ENCODE measurements around the gene EPB41L5.

The EPB41L5 gene

GRCh38 chr2:120228503-120228902 lies 215.6 kb downstream of the EPB41L5 start:
- DNase-seq (ENCODE audit: low read depth) = no peak
- H3K4me3 ChIP-seq (ENCODE audit: low read depth, low read length) = no peak overlapping the region
- TF ChIP-seq, protein P1, sequence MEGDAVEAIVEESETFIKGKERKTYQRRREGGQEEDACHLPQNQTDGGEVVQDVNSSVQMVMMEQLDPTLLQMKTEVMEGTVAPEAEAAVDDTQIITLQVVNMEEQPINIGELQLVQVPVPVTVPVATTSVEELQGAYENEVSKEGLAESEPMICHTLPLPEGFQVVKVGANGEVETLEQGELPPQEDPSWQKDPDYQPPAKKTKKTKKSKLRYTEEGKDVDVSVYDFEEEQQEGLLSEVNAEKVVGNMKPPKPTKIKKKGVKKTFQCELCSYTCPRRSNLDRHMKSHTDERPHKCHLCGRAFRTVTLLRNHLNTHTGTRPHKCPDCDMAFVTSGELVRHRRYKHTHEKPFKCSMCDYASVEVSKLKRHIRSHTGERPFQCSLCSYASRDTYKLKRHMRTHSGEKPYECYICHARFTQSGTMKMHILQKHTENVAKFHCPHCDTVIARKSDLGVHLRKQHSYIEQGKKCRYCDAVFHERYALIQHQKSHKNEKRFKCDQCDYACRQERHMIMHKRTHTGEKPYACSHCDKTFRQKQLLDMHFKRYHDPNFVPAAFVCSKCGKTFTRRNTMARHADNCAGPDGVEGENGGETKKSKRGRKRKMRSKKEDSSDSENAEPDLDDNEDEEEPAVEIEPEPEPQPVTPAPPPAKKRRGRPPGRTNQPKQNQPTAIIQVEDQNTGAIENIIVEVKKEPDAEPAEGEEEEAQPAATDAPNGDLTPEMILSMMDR (IDR thresholded peaks at IDR 0.05; ENCODE audit: low read depth, low read length, missing control alignments) = no peak

All from GM12864 (cell line).